Ramos (cell line): ENCODE measurements around the gene DSCAML1.

ENCODE experiments used
- in situ Hi-C: fragments of 300-500 bp; cut with MboI; formaldehyde crosslinking; loops from one replicate; pipeline ENCODE4 v1.14.3; 2022; ENCODE audit warnings: low sequenced_read_pairs; ENCODE audit not compliant: unreplicated experiment

Gene DSCAML1

GRCh38 chr11:117678658-117679406, 118.2 kb downstream of the DSCAML1 start:
- in situ Hi-C loops, result no loop called here

DNA sequence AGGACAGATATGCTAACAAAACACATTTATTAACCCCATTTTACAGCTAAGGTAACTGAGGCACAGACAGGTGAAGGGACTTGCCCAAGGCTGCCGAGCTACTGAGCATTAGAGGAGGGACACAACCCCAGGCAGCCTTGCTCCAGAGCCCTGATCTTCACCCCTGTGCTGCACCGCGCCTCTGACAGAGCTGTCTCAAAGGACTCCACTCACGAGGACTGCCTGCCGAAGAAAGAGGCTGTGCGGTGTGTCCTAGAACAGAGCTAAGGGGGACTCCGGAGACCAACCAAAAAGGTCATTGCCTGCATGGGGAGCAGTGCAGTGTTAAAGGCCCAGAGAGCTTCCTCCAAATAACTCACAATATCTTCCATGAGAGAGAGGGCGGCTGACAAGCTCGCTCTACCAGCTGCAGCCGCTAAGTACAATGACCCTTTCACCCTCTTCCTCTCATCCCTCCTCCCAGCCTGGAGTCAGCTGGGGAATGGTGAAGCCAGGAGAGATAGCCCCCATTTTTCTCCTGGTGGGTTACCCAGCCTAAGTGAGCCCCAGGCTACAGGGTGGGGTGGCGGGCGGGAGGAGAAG, 119.2 kb downstream of the DSCAML1 start:
- in situ Hi-C loops, result no loop called here

DNA sequence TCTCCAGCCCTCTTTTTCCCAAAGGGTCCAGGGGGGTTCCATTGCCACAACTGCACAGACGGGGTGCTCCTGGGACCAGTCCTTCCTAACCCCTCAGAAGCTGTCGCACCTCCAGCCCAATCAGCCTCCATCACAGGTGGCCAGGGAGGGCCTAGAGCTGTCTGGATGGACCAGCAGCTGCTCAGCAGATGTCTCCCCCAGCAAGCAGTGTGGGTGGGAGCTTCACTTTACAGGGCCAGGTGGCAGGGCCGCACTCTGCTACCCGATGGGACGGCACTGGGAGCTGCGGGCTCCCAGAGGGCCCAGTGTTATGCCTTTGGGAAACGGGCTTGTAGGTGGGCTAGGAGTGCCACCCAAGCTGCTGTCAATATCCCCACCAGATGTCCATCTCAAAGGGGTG, 120.5 kb downstream of the DSCAML1 start:
- in situ Hi-C loops, result no loop called here

DNA sequence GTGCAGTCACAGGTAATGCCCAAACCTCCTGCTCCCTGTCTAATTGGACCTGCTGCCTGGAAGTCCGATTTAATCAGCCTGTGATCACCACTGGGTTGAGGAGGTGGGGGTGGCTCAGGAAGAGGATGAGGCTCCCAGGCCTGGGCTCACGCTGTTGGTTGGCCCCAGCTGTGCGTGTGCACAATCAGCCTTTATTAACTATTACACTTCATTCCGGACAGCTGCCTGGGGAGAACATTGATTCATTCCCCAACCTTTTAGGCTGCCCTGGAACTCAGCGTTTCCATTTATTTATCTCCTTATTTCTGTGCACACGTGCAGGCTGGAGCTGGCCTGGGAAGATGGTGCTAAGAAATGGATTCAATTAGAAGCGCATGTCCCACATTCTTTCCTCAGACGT, 123.4 kb downstream of the DSCAML1 start:
- in situ Hi-C loops, result no loop called here

DNA sequence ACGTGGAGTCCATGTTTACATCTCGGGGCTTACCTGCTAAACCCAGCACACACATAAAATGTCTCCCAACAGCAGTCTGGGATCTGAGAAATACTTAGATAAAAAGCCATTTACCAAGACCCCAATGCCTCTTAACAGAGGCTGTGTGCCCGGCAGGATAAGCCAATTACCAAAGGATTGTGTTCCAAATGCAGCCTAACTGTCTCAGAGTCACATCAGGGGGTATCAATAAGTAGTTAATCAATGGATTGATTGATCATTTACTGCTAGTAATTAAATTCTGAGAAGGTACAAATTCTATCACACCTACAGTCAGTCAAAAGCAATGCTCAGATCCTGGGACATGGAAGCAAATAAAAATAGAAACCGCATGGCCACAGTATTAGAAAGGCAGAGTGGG, 125.6 kb downstream of the DSCAML1 start:
- in situ Hi-C loops, result no loop called here

- in situ Hi-C loops, result no loop called here
These were observed 126.1 kb downstream of the DSCAML1 start for GRCh38 chr11:117670924-117671323.

DNA sequence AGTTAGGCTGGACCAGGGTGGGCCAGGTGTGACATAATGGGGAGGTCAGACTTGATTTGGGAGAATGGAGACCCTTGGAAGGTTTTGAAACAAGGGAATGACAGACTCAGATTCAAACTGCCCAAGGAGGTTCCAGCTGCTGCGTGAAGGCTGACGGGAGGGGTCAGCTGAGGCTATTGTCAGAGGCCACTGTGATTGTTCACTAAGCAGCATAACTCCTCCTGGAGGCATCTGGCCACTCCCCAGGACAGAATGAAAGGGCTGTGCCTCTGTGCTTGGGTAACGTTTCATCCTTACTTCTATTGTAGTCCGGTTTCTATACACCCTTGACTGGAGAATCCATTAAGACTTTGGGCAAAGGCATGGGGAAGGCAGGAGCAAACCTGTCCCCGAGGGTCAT, 126.6 kb downstream of the DSCAML1 start:
- in situ Hi-C loops, result no loop called here

- in situ Hi-C loops, result no loop called here
These were observed 127.4 kb downstream of the DSCAML1 start for GRCh38 chr11:117669616-117670015.

DNA sequence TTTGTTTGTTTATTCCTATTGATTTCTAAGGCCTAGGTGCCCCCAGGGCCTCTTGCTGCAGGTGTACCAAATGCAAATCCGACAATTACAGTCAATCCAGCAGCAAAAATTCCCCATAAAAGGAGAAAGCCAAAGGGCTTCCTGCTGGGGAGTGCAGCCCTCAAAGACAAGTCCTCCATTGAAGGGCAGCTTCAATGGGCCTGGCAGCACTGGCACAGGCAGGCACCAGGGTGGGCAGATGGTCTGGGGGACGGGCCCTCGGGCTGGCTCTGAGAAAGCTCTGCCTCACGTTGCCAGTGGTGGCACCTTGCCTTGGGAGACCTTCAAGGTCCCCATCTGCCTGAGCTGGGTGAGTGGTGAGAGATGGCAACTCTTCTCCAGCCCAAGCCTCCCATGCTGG, 128.0 kb downstream of the DSCAML1 start:
- in situ Hi-C loops, result no loop called here

GRCh38 chr11:117668321-117668751, 128.7 kb downstream of the DSCAML1 start:
- in situ Hi-C loops, result no loop called here

GRCh38 chr11:117664897-117665296, 132.1 kb downstream of the DSCAML1 start:
- in situ Hi-C loops, result no loop called here

DNA sequence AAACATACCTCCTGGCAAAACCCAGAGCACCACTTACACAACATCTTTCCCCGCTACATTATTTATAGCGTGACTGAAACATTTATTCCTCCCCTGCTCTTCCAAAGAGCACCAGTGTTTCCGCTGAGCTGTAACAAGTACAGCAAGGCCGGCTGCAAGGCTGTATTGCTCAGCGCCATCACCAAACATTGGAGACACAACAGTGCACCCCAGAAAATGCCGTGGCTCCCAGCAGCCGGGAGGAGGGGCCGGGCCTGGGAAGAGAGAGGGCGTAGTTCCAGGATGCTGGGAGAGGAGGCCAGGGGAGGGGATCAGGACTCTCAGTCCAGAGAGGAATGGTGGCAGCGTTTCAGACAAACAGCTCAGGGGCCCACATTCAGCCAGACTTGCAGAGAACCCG, 133.2 kb downstream of the DSCAML1 start:
- in situ Hi-C loops, result no loop called here

GRCh38 chr11:117663414-117663813, 133.6 kb downstream of the DSCAML1 start:
- in situ Hi-C loops, result no loop called here

GRCh38 chr11:117662671-117663269, 134.2 kb downstream of the DSCAML1 start:
- in situ Hi-C loops, result no loop called here

- in situ Hi-C loops, result no loop called here
These were observed 134.8 kb downstream of the DSCAML1 start for GRCh38 chr11:117662255-117662654.

GRCh38 chr11:117658809-117659208, 138.2 kb downstream of the DSCAML1 start:
- in situ Hi-C loops, result no loop called here

DNA sequence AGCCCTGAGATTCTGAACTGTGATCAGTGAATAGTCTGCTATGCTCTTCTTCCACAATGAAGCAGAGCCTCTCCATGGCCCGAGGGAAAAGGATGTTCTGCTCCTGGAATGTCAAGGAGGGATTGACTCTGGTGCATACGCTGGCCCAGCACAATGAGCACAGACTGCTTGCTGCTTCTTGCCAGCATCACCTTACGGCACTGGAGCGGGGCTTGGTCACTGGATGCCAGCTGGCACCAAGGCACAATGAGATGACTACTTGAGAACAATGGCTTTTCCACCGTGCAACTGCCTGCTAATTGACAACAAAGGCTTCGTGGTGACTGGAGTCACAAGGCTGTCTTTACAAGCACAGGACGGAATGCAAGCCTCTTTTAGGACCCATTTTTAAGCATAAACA, 139.2 kb downstream of the DSCAML1 start:
- in situ Hi-C loops, result no loop called here

GRCh38 chr11:117654281-117655255, 142.4 kb downstream of the DSCAML1 start:
- in situ Hi-C loops, result no loop called here

- in situ Hi-C loops, result no loop called here
These were observed 144.5 kb downstream of the DSCAML1 start for GRCh38 chr11:117652521-117652920.

- in situ Hi-C loops, result no loop called here
These were observed 147.5 kb downstream of the DSCAML1 start for GRCh38 chr11:117649296-117650055.
